ENCODE data around the gene KTN1.
A peak's percentile ranks its signal among the peaks of the same experiment; 100 is the strongest.

KTN1 gene

GRCh38 chr14:55710506-55711041 is 130.6 kb downstream of the KTN1 start:
- Mint-ChIP-seq H3K9me3 (no peaks in the 10 kb centered on the region), H3K27me3 (ENCODE audit: low read depth) (no peaks in the 10 kb centered on the region), H3K4me1 (ENCODE audit: low read depth) (no peaks in the 10 kb centered on the region), H3K4me3 (no peak overlapping the region), H3K27ac (no peak overlapping the region), H3K36me3 (ENCODE audit: low read depth) (no peaks in the 10 kb centered on the region)
- DNase-seq (ENCODE audit: low spot score), result no peak

GRCh38 chr14:55711175-55711811 is 131.3 kb downstream of the KTN1 start:
- H3K4me3 Mint-ChIP-seq, result no peak overlapping the region
- no peaks in the 10 kb centered on the region for H3K9me3 Mint-ChIP-seq
- no peaks in the 10 kb centered on the region for H3K4me1 Mint-ChIP-seq (ENCODE audit: low read depth)
- H3K27me3 Mint-ChIP-seq (ENCODE audit: low read depth), result no peaks in the 10 kb centered on the region
- no peaks in the 10 kb centered on the region for H3K36me3 Mint-ChIP-seq (ENCODE audit: low read depth)
- DNase-seq (ENCODE audit: low spot score), result no peak
- no peak overlapping the region for H3K27ac Mint-ChIP-seq

GRCh38 chr14:55712491-55712890 is 132.5 kb downstream of the KTN1 start:
- Mint-ChIP-seq H3K4me1 (ENCODE audit: low read depth) (no peaks in the 10 kb centered on the region), H3K27me3 (ENCODE audit: low read depth) (peaks cover 2% of the 10 kb centered on the region), H3K36me3 (ENCODE audit: low read depth) (no peaks in the 10 kb centered on the region), H3K4me3 (no peak overlapping the region), H3K9me3 (no peaks in the 10 kb centered on the region), H3K27ac (no peak overlapping the region)
- no peak for DNase-seq (ENCODE audit: low spot score)

- H3K4me3 Mint-ChIP-seq, result no peak overlapping the region
- H3K4me1 Mint-ChIP-seq (ENCODE audit: low read depth), result no peaks in the 10 kb centered on the region
- H3K27me3 Mint-ChIP-seq (ENCODE audit: low read depth), result peaks cover 2% of the 10 kb centered on the region
- no peaks in the 10 kb centered on the region for H3K36me3 Mint-ChIP-seq (ENCODE audit: low read depth)
- no peaks in the 10 kb centered on the region for H3K9me3 Mint-ChIP-seq
- no peak for DNase-seq (ENCODE audit: low spot score)
- H3K27ac Mint-ChIP-seq, result no peak overlapping the region
These were observed 133.5 kb downstream of the KTN1 start for GRCh38 chr14:55713486-55713885.

GRCh38 chr14:55715889-55716288 is 135.9 kb downstream of the KTN1 start:
- no peak for DNase-seq (ENCODE audit: low spot score)
- Mint-ChIP-seq H3K27me3 (ENCODE audit: low read depth) (peaks cover 2% of the 10 kb centered on the region), H3K4me3 (no peak overlapping the region), H3K9me3 (no peaks in the 10 kb centered on the region), H3K27ac (no peak overlapping the region), H3K36me3 (ENCODE audit: low read depth) (no peaks in the 10 kb centered on the region), H3K4me1 (ENCODE audit: low read depth) (no peaks in the 10 kb centered on the region)

- Mint-ChIP-seq H3K4me1 (ENCODE audit: low read depth) (no peaks in the 10 kb centered on the region), H3K9me3 (no peaks in the 10 kb centered on the region), H3K4me3 (no peak overlapping the region), H3K27me3 (ENCODE audit: low read depth) (peaks cover 2% of the 10 kb centered on the region), H3K36me3 (ENCODE audit: low read depth) (no peaks in the 10 kb centered on the region), H3K27ac (no peak overlapping the region)
- DNase-seq (ENCODE audit: low spot score), result no peak
These were observed 137.6 kb downstream of the KTN1 start for GRCh38 chr14:55717621-55718020.

- H3K4me1 Mint-ChIP-seq (ENCODE audit: low read depth), result no peaks in the 10 kb centered on the region
- H3K4me3 Mint-ChIP-seq, result no peak overlapping the region
- peaks cover 2% of the 10 kb centered on the region for H3K27me3 Mint-ChIP-seq (ENCODE audit: low read depth)
- H3K27ac Mint-ChIP-seq, result no peak overlapping the region
- H3K36me3 Mint-ChIP-seq (ENCODE audit: low read depth), result no peaks in the 10 kb centered on the region
- no peak for DNase-seq (ENCODE audit: low spot score)
- H3K9me3 Mint-ChIP-seq, result no peaks in the 10 kb centered on the region
These were observed 138.5 kb downstream of the KTN1 start for GRCh38 chr14:55718551-55718950.

- Mint-ChIP-seq H3K4me3 (no peak overlapping the region), H3K9me3 (no peaks in the 10 kb centered on the region), H3K4me1 (ENCODE audit: low read depth) (no peaks in the 10 kb centered on the region), H3K27me3 (ENCODE audit: low read depth) (peaks cover 4% of the 10 kb centered on the region), H3K27ac (no peak overlapping the region), H3K36me3 (ENCODE audit: low read depth) (no peaks in the 10 kb centered on the region)
- no peak for DNase-seq (ENCODE audit: low spot score)
These were observed 140.8 kb downstream of the KTN1 start for GRCh38 chr14:55720796-55721195.

GRCh38 chr14:55721353-55721752 is 141.3 kb downstream of the KTN1 start:
- Mint-ChIP-seq H3K4me1 (ENCODE audit: low read depth) (no peaks in the 10 kb centered on the region), H3K27ac (no peak overlapping the region), H3K4me3 (no peak overlapping the region), H3K27me3 (ENCODE audit: low read depth) (peaks cover 6% of the 10 kb centered on the region), H3K9me3 (no peaks in the 10 kb centered on the region), H3K36me3 (ENCODE audit: low read depth) (no peaks in the 10 kb centered on the region)
- no peak for DNase-seq (ENCODE audit: low spot score)

GRCh38 chr14:55722054-55722453 is 142.0 kb downstream of the KTN1 start:
- Mint-ChIP-seq H3K9me3 (no peaks in the 10 kb centered on the region), H3K36me3 (ENCODE audit: low read depth) (no peaks in the 10 kb centered on the region), H3K27me3 (ENCODE audit: low read depth) (peaks cover 3% of the 10 kb centered on the region), H3K4me1 (ENCODE audit: low read depth) (no peaks in the 10 kb centered on the region), H3K27ac (no peak overlapping the region), H3K4me3 (no peak overlapping the region)
- DNase-seq (ENCODE audit: low spot score), result no peak

- no peak for DNase-seq (ENCODE audit: low spot score)
These were observed 144.7 kb downstream of the KTN1 start for GRCh38 chr14:55724736-55725135.

GRCh38 chr14:55730592-55731310 is 150.7 kb downstream of the KTN1 start:
- no peaks in the 10 kb centered on the region for H3K4me1 Mint-ChIP-seq (ENCODE audit: low read depth)
- no peaks in the 10 kb centered on the region for H3K9me3 Mint-ChIP-seq
- no peak overlapping the region for H3K4me3 Mint-ChIP-seq
- no peak overlapping the region for H3K27ac Mint-ChIP-seq
- H3K36me3 Mint-ChIP-seq (ENCODE audit: low read depth), result no peaks in the 10 kb centered on the region
- no peak for DNase-seq (ENCODE audit: low spot score)
- peaks cover 12% of the 10 kb centered on the region for H3K27me3 Mint-ChIP-seq (ENCODE audit: low read depth)

More at GRCh38 chr14:55724736-55725135, 144.7 kb downstream of the KTN1 start:
- Mint-ChIP-seq H3K9me3 (no peaks in the 10 kb centered on the region), H3K27ac (no peak overlapping the region), H3K27me3 (ENCODE audit: low read depth) (peaks cover 10% of the 10 kb centered on the region), H3K36me3 (ENCODE audit: low read depth) (no peaks in the 10 kb centered on the region), H3K4me3 (no peak overlapping the region), H3K4me1 (ENCODE audit: low read depth) (no peaks in the 10 kb centered on the region)

GRCh38 chr14:55731311-55731872 is 151.4 kb downstream of the KTN1 start:
- Mint-ChIP-seq H3K4me3 (no peak overlapping the region), H3K4me1 (ENCODE audit: low read depth) (no peaks in the 10 kb centered on the region), H3K27ac (no peak overlapping the region), H3K9me3 (peaks cover 2% of the 10 kb centered on the region), H3K27me3 (ENCODE audit: low read depth) (peaks cover 9% of the 10 kb centered on the region), H3K36me3 (ENCODE audit: low read depth) (no peaks in the 10 kb centered on the region)
- DNase-seq (ENCODE audit: low spot score), result no peak

- Mint-ChIP-seq H3K4me1 (ENCODE audit: low read depth) (no peaks in the 10 kb centered on the region), H3K36me3 (ENCODE audit: low read depth) (no peaks in the 10 kb centered on the region), H3K9me3 (peaks cover 7% of the 10 kb centered on the region), H3K4me3 (no peak overlapping the region), H3K27ac (no peak overlapping the region), H3K27me3 (ENCODE audit: low read depth) (peaks cover 9% of the 10 kb centered on the region)
- DNase-seq (ENCODE audit: low spot score), result peak; percentile 8
These were observed 152.0 kb downstream of the KTN1 start for GRCh38 chr14:55731881-55732498.

Measured in T-helper 2 cell treated with Interferon-gamma antibody and Interleukin-4, amounts not matched to agents 5 μg/mL and 100 μg/mL, for 36 hours (primary cell).